NB4 (cell line): ENCODE results near the gene LY6G5B.

Experiments
- CTCF ChIP-seq: IDR thresholded peaks from one replicate; pipeline ENCODE4 v1.5.1; 2012; ENCODE audit warnings: low read depth, low read length
- POLR2A ChIP-seq: IDR thresholded peaks from 2 replicates; pipeline ENCODE4 v1.6.1; 2011; ENCODE audit warnings: mild to moderate bottlenecking; ENCODE audit not compliant: insufficient read length; ENCODE audit errors: extremely low read depth

GRCh38 chr6:31691564-31692108, 21.9 kb downstream of the LY6G5B start:
- TF ChIP-seq CTCF (no peak), POLR2A (no peak)
